ENCODE data around the gene SLC6A6.
"Not testable (repeated sequence)": the region's sequence is repeated elsewhere in the genome, so short reads cannot be mapped to it uniquely, and the experiment has no call there.

The SLC6A6 gene

GRCh38 chr3:14508966-14509795, 106.8 kb downstream of the SLC6A6 start:
- no peaks in the 10 kb centered on the region for H3K36me3 ChIP-seq (ENCODE audit: control insufficient read depth, insufficient read depth, low read length, severe bottlenecking)
- H3K27me3 ChIP-seq (replicated peaks; ENCODE audit: control insufficient read depth, insufficient read depth, low read length) = peaks cover 32% of the 10 kb centered on the region
- DNase-seq (ENCODE audit: low read depth) = peak; percentile 74
- no peak overlapping the region for H3K9ac ChIP-seq (ENCODE audit: low read length)
- H3K9me3 ChIP-seq (ENCODE audit: control insufficient read depth, low read length) = no peaks in the 10 kb centered on the region
- no peaks in the 10 kb centered on the region for H3K4me1 ChIP-seq (ENCODE audit: control insufficient read depth, insufficient read depth, low read length)
- H3K4me3 ChIP-seq (ENCODE audit: low read length) = no peak overlapping the region

GRCh38 chr3:14509796-14510100, 107.3 kb downstream of the SLC6A6 start:
- no peaks in the 10 kb centered on the region for H3K36me3 ChIP-seq (ENCODE audit: control insufficient read depth, insufficient read depth, low read length, severe bottlenecking)
- H3K9me3 ChIP-seq (ENCODE audit: control insufficient read depth, low read length) = peaks cover under 1% of the 10 kb centered on the region
- peaks cover 30% of the 10 kb centered on the region for H3K27me3 ChIP-seq (replicated peaks; ENCODE audit: control insufficient read depth, insufficient read depth, low read length)
- no peak overlapping the region for H3K9ac ChIP-seq (ENCODE audit: low read length)
- H3K4me1 ChIP-seq (ENCODE audit: control insufficient read depth, insufficient read depth, low read length) = no peaks in the 10 kb centered on the region
- H3K4me3 ChIP-seq (ENCODE audit: low read length) = no peak overlapping the region
- DNase-seq (ENCODE audit: low read depth) = no peak

DNA sequence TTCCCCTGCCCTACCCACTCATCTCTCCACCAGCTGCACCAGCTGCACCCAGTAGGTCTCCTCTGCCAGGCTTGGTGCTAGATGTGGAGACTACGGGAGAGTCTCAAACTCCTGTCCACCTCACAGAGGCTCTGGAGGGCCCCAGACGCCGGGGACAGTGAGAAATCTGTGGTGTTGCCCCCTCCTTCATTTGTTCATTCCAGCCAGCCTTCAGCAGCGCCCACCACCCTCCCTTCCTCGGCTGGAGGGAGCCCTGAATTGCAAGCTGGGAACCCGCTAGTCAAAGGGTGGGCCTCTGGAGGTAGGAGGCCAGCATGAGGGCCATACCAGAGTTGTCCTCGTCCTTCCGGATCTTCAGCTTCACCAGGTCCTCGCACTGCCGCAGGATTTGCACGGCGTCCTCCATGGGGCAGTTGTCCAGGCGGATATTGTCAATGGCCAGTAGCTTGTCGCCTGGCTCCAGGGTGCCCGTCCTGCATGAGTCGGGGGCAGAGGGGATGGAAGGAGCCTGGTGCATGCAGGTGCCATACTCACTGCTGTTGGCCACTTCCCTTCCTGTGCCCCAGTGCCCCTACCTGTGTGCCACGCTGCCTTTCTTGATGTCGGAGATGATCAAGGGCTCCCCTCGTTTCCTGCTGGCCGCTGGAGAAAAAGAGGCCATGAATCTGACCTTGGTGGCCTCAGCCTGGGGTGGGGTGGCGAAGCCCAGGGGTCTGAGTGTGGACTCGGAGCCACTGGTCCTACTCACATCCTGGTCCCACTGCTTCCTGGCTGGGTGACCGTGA, 108.6 kb downstream of the SLC6A6 start:
- H3K9me3 ChIP-seq (ENCODE audit: control insufficient read depth, low read length) = peaks cover 5% of the 10 kb centered on the region
- no peak for DNase-seq (ENCODE audit: low read depth)
- H3K4me3 ChIP-seq (ENCODE audit: low read length) = no peak overlapping the region
- peaks cover 23% of the 10 kb centered on the region for H3K27me3 ChIP-seq (replicated peaks; ENCODE audit: control insufficient read depth, insufficient read depth, low read length)
- H3K9ac ChIP-seq (ENCODE audit: low read length) = no peak overlapping the region
- H3K4me1 ChIP-seq (ENCODE audit: control insufficient read depth, insufficient read depth, low read length) = no peaks in the 10 kb centered on the region
- H3K36me3 ChIP-seq (ENCODE audit: control insufficient read depth, insufficient read depth, low read length, severe bottlenecking) = no peaks in the 10 kb centered on the region

DNA sequence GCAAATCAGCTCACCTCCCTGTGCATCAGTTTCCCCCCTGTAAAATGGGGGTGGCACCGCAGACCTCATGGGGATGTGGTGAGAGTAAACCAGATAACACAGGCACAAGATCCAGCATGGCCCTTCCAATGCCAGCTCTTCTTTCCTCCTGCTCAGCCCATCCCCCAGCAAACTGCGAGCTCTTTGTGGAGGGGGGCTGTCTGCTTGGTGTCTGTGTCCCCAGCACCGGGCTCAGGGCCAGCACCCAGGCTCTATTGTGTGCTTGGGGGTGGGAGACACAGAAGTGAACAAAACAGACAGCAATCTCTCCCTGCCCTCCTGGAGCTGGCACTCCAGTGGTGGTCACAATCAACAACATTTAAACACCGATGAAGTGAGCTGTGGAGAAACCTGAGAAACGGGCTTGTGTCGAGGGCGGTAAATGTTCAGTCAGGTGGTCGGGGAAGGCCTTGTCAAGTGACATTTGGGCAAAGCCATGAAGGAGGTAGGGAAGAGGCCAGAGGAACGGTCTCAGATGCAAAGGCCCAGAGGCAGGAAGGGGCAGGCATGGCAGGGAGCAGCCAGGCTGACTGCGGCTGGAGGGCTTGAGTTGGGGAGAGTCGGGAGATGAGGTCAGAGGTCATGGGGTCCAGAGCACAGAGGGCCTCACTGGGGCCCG, 109.3 kb downstream of the SLC6A6 start:
- no peaks in the 10 kb centered on the region for H3K4me1 ChIP-seq (ENCODE audit: control insufficient read depth, insufficient read depth, low read length)
- H3K36me3 ChIP-seq (ENCODE audit: control insufficient read depth, insufficient read depth, low read length, severe bottlenecking) = no peaks in the 10 kb centered on the region
- H3K9ac ChIP-seq (ENCODE audit: low read length) = no peak overlapping the region
- H3K27me3 ChIP-seq (replicated peaks; ENCODE audit: control insufficient read depth, insufficient read depth, low read length) = peaks cover 21% of the 10 kb centered on the region
- peaks cover 5% of the 10 kb centered on the region for H3K9me3 ChIP-seq (ENCODE audit: control insufficient read depth, low read length)
- no peak overlapping the region for H3K4me3 ChIP-seq (ENCODE audit: low read length)
- no peak for DNase-seq (ENCODE audit: low read depth)

DNA sequence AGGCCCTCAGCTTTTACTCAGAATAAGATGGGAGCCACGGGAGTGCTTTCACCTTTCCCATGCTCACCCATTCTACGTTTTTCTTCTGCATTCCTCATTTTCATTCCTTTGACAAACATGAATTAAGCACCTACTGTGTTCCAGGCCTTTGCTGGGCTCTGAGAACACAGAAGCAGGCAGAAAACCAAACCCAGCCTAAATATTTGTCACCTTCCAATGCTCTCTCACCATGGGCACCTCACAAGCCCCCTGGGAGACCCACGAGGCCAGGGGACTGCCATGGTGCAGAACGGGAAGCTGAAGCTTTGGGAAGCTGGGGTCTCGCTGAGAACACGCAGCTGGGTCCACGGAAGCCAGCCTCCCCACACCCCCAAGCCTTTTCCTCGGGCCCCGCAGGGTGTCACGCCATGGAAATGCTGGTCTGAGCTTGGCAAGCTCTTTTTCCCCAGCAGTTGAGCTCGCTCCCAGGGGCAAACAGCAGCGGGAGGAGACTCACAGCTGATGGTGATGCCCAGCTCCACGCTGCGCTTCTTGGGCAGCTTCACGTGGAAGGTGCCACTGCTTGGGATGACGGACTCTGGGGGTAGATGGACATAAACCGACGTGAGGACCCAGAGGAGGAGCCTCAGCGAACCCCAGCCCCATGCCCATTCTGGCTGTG, 110.0 kb downstream of the SLC6A6 start:
- H3K4me1 ChIP-seq (ENCODE audit: control insufficient read depth, insufficient read depth, low read length) = no peaks in the 10 kb centered on the region
- no peaks in the 10 kb centered on the region for H3K36me3 ChIP-seq (ENCODE audit: control insufficient read depth, insufficient read depth, low read length, severe bottlenecking)
- no peak overlapping the region for H3K4me3 ChIP-seq (ENCODE audit: low read length)
- no peak overlapping the region for H3K9ac ChIP-seq (ENCODE audit: low read length)
- H3K27me3 ChIP-seq (replicated peaks; ENCODE audit: control insufficient read depth, insufficient read depth, low read length) = peaks cover 14% of the 10 kb centered on the region
- H3K9me3 ChIP-seq (ENCODE audit: control insufficient read depth, low read length) = peaks cover 5% of the 10 kb centered on the region
- DNase-seq (ENCODE audit: low read depth) = no peak

GRCh38 chr3:14512942-14513327, 110.5 kb downstream of the SLC6A6 start:
- peaks cover 11% of the 10 kb centered on the region for H3K27me3 ChIP-seq (replicated peaks; ENCODE audit: control insufficient read depth, insufficient read depth, low read length)
- no peak for DNase-seq (ENCODE audit: low read depth)

DNA sequence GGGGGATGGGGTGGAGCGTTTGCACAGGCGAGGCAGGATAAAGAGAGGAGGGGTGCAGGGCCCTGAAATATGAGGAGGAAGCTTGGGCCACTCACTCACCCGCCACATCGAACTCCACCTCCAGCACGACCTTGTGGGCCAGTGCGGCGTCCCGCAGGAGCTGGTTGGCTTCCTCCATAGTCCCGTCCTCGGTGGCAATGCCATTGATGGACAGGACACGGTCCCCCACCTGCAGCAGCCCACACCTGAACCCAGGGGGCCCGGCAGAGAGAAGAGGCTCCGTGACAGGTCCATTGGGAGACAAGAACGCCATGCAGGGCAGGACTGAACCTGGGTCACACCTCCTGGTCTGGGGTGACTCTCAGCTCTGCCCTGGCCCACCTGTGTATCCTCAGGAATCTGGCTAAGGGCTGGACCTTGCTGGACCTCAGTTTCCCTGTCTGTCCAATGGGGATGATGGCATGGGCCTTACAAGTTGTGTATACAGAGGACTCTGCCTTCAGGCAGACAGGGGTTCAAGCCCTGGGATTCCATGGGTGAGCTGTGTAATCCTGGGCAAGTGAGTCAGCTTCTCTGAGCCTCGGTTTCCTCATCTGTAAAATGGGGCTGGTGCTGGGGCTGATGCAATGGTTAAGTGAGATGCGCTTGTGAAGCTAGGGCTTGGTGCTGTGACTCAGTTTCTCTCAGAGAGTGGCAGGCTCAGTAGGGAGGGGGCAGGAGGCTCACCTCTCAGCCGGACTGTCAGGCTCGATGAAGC, 111.3 kb downstream of the SLC6A6 start:
- Histone ChIP-seq H3K27me3 (replicated peaks; ENCODE audit: control insufficient read depth, insufficient read depth, low read length) (peaks cover 10% of the 10 kb centered on the region), H3K9ac (ENCODE audit: low read length) (no peak overlapping the region), H3K4me3 (ENCODE audit: low read length) (no peak overlapping the region), H3K4me1 (ENCODE audit: control insufficient read depth, insufficient read depth, low read length) (no peaks in the 10 kb centered on the region), H3K36me3 (ENCODE audit: control insufficient read depth, insufficient read depth, low read length, severe bottlenecking) (no peaks in the 10 kb centered on the region), H3K9me3 (ENCODE audit: control insufficient read depth, low read length) (peaks cover 5% of the 10 kb centered on the region)
- DNase-seq (ENCODE audit: low read depth) = no peak

More at GRCh38 chr3:14512942-14513327, 110.5 kb downstream of the SLC6A6 start:
- no peak overlapping the region for H3K4me3 ChIP-seq (ENCODE audit: low read length)
- H3K36me3 ChIP-seq (ENCODE audit: control insufficient read depth, insufficient read depth, low read length, severe bottlenecking) = no peaks in the 10 kb centered on the region
- H3K4me1 ChIP-seq (ENCODE audit: control insufficient read depth, insufficient read depth, low read length) = no peaks in the 10 kb centered on the region
- H3K9ac ChIP-seq (ENCODE audit: low read length) = no peak overlapping the region
- peaks cover 5% of the 10 kb centered on the region for H3K9me3 ChIP-seq (ENCODE audit: control insufficient read depth, low read length)

- Histone ChIP-seq H3K9me3 (ENCODE audit: control insufficient read depth, low read length) (peaks cover 5% of the 10 kb centered on the region), H3K4me1 (ENCODE audit: control insufficient read depth, insufficient read depth, low read length) (no peaks in the 10 kb centered on the region), H3K9ac (ENCODE audit: low read length) (no peak overlapping the region), H3K27me3 (replicated peaks; ENCODE audit: control insufficient read depth, insufficient read depth, low read length) (peaks cover 5% of the 10 kb centered on the region), H3K36me3 (ENCODE audit: control insufficient read depth, insufficient read depth, low read length, severe bottlenecking) (no peaks in the 10 kb centered on the region), H3K4me3 (ENCODE audit: low read length) (no peak overlapping the region)
- no peak for DNase-seq (ENCODE audit: low read depth)
Observed at GRCh38 chr3:14514323-14514720, 111.9 kb downstream of the SLC6A6 start.

DNA sequence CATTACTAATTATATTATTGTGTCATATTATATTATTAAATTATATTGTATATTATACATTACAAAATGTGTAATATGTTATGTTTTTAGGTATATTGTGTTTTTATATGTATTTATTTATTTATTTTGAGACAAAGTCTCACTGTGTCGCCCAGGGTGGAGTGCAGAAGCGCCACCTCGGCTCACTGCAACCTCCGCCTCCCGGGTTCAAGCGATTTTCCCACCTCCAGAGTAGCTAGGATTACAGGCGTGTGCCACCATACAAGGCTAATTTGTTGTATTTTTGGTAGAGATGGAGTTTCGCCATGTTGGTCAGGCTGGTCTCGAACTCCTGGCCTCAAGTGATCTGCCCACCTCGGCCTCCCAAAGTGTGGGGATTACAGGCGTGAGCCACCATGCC, 113.1 kb downstream of the SLC6A6 start:
- H3K4me3 ChIP-seq (ENCODE audit: low read length); DNase-seq (ENCODE audit: low read depth); H3K4me1 ChIP-seq (ENCODE audit: control insufficient read depth, insufficient read depth, low read length); H3K9me3 ChIP-seq (ENCODE audit: control insufficient read depth, low read length); H3K9ac ChIP-seq (ENCODE audit: low read length); H3K27me3 ChIP-seq (replicated peaks; ENCODE audit: control insufficient read depth, insufficient read depth, low read length); H3K36me3 ChIP-seq (ENCODE audit: control insufficient read depth, insufficient read depth, low read length, severe bottlenecking): not testable (repeated sequence)

GRCh38 chr3:14516738-14517345, 114.4 kb downstream of the SLC6A6 start:
- no peaks in the 10 kb centered on the region for H3K27me3 ChIP-seq (replicated peaks; ENCODE audit: control insufficient read depth, insufficient read depth, low read length)
- peaks cover 5% of the 10 kb centered on the region for H3K9me3 ChIP-seq (ENCODE audit: control insufficient read depth, low read length)
- no peak overlapping the region for H3K4me3 ChIP-seq (ENCODE audit: low read length)
- no peak overlapping the region for H3K9ac ChIP-seq (ENCODE audit: low read length)
- no peak for DNase-seq (ENCODE audit: low read depth)
- no peaks in the 10 kb centered on the region for H3K4me1 ChIP-seq (ENCODE audit: control insufficient read depth, insufficient read depth, low read length)
- no peaks in the 10 kb centered on the region for H3K36me3 ChIP-seq (ENCODE audit: control insufficient read depth, insufficient read depth, low read length, severe bottlenecking)
